GM12875 (cell line): ENCODE measurements around the gene MRRF.
A peak's percentile ranks its signal among the peaks of the same experiment; 100 is the strongest.

ENCODE experiments used
- H3K4me3 ChIP-seq: one replicate; pipeline ENCODE4 v1.5.1; 2011; ENCODE audit warnings: low read depth, low read length, control low read depth
- TF ChIP-seq, protein P1 (sequence below): IDR thresholded peaks from 2 replicates; pipeline ENCODE4 v1.5.1; 2011; ENCODE audit warnings: low read depth, mild to moderate bottlenecking, control low read depth, inconsistent platforms, low read length, moderate library complexity, borderline replicate concordance; ENCODE audit not compliant: insufficient read depth

Gene MRRF, protein sequence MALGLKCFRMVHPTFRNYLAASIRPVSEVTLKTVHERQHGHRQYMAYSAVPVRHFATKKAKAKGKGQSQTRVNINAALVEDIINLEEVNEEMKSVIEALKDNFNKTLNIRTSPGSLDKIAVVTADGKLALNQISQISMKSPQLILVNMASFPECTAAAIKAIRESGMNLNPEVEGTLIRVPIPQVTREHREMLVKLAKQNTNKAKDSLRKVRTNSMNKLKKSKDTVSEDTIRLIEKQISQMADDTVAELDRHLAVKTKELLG

DNA sequence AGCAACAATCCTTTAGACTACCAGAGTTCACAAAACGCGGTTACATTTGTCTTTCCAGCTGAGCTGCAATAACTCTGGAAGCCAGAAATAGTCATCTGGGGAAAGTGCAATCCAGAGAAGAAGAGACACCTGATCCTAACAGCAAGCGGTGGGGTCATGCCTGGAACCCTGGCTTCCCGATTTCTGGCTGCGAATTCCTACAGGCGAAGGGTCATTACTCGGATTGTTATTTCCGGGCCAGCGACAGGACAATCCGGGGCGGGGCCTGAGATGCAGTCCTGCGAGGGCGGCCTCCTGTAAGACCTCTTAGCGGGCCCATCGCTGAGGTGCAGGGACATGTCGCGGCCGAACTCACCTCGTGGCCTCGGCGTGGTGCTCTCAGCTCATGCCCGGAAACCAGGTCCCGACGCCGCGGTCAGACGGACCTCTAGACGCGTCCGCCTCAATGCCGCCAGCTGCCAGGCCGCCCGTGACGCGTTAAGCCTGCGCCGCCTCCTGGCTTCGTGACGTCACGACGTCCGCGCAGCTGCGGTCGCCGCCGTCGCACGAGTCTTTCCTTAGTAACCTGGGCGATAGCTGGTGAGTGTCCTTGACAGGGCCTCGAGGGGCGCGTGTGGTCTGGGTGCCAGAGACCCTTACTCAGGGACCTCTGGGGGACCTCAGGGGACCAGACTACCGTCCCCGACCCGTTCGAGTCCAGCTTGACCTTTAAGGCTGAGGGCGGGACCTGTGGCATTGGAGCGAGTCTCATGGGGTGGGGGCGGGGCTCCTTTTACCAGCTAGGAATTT is at the start of gene MRRF, which contains the start of gene RBM18:
Gene MRRF, plus strand, starts transcription at position 523 of the 789 bp plus-strand sequence. CDS start 6,010 bp downstream, outside the sequence.
Gene RBM18, minus strand, starts transcription at position 481 of the 789 bp plus-strand sequence. CDS start 3,348 bp downstream, outside the sequence.
- TF ChIP-seq, protein P1, sequence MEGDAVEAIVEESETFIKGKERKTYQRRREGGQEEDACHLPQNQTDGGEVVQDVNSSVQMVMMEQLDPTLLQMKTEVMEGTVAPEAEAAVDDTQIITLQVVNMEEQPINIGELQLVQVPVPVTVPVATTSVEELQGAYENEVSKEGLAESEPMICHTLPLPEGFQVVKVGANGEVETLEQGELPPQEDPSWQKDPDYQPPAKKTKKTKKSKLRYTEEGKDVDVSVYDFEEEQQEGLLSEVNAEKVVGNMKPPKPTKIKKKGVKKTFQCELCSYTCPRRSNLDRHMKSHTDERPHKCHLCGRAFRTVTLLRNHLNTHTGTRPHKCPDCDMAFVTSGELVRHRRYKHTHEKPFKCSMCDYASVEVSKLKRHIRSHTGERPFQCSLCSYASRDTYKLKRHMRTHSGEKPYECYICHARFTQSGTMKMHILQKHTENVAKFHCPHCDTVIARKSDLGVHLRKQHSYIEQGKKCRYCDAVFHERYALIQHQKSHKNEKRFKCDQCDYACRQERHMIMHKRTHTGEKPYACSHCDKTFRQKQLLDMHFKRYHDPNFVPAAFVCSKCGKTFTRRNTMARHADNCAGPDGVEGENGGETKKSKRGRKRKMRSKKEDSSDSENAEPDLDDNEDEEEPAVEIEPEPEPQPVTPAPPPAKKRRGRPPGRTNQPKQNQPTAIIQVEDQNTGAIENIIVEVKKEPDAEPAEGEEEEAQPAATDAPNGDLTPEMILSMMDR: no peak
- peak within 1 kb of the TSS; percentile 79 for H3K4me3 ChIP-seq

DNA sequence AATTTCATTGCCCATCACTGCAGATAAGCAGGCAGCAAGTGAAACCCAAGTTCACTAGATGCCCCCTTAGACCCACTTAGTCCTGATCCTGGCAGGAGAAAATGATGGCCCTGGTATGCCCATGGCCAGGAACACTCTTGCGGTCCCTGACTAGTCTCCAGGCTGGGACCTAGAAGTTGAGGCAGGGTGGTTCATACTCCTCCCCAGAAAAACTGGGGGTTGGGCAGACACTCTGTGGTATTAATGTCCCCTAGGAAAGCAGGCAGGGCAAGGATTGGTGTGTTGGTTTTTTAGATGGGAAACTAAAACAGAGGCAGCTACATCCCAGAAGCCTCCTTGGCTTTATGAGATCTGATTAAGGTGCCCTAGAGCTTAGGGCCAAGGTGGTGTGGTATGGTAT is 49.0 kb upstream of the MRRF start:
- TF ChIP-seq, protein P1: no peak
- no peak overlapping the region for H3K4me3 ChIP-seq

DNA sequence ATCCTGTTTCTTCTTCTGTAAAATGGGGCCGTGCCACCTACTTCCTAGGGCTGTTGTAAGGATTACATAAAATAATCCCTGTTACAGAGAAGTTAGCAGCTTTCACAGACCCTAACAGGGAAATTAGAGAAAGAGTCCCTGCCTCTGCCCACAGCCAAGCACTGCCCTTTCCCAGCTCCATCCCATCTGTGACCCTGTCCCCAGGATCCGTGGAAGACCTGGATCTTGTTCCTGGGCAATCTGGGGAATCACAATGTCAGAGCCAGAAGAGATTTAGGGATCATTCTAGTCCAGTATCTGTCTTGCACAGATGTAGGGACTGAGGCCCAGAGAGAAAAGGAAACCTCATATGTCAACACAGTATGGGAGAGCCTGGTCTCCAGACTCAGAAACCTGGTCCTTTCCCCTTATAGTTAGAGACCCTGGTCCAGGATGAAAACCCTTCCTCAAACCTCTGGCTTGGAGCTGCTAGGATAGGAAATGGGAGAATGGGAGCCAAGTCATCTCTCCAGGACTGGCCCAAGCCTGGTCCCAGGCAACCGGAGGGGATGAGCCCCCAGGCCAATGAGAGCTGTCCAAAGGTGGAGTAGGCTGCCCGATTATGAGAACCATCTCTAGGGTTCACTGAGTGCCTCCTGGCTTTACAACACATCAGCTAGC is 48.4 kb upstream of the MRRF start:
- TF ChIP-seq, protein P1: no peak
- no peak overlapping the region for H3K4me3 ChIP-seq

DNA sequence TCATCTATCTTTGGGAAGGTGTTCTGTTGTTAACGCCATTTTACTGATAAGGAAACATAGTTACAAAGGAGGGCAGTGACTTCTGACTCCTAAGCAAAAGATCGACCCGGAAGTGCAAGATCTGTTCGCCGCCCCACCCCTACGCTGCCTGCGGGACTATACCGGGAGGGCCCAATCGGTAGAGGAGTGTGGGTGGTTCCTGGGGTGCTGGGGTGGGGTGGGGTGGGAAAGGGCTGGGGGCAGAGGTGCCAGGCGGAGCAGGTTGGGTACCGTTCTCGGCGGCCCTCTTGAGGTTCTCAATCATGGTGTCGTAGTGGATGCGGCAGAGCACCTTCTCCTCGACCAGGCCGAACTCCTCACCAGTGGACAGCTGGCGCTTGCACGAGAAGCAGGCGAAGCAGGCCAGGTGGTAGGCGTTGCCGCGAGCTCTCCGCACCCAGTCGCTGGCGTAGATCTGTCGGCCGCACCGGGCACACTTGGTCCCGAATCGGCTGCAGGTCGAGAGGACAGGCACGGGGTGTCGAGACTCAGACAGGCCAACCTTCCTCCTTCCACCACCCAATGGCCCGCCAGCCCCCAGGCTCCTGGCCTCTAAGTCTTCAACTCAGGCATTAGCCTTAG is 47.8 kb upstream of the MRRF start:
- no peak overlapping the region for H3K4me3 ChIP-seq
- TF ChIP-seq, protein P1: no peak

DNA sequence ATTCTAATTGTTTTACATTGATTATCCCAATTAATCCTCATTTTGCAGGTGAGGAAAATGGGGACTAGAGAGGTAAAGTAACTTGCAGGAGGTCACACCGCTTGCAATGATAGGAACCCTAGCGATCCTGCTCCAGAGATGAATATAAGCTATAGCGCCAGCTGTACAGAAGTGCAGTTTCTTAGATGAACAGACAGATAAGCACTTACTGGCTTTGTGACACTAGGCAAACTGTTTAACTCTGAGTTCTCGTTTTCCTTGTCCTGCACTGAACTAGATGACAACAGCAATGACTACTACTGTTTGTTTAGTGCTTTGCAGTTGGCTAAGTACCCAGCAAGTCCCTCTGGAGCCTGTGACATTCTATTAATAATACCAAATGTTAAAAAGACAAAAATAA is 47.0 kb upstream of the MRRF start:
- TF ChIP-seq, protein P1: no peak
- H3K4me3 ChIP-seq: no peak overlapping the region

DNA sequence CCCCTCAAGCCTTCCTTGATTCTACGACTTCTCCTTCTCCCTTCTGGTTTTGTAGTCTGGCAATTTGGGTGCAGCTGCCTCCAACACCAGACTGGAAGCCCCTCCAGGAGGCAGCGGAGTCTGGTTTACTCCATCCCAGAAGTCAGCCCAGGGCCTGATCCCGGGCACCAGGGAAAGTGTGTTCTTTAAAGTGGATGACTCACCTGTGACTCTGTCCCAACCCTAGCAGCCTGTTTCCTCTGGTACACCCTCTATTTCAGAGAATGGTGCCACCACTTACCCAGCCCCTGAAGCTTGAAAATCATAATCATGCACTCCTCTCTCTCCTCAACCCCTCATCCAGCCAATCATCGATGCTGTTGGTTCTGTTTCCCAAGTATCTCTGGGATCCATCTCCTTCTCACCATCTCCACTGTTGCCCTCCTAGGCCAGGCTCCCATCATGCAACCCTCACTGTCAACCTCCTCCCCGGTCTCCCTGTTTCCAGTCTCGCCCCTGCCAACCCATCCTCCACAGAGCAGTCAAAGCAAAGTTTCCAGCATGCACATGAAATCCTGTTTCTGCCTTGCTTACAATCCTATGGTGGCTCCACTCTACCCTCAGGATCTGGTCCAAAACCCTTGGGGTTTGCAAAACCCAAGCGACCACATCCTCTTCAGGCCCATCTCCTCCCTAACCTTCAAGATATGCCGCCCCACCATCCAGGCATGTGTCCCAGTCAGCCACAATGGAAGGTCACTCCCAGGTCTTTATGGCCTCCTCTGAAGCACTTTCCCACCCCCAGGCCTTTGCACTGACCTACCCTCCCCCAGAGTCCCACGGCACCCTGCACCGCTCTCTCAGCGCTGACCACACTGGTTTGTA is 46.4 kb upstream of the MRRF start:
- no peak overlapping the region for H3K4me3 ChIP-seq
- TF ChIP-seq, protein P1: no peak
